ENCODE results near the gene CCDC126. TPM values are rescaled to one million over a fixed set of nuclear protein-coding genes. Genes with fewer than 3 reads are reported as not detected.
A peak's percentile ranks its signal among the peaks of the same experiment; 100 is the strongest.
"Not testable (repeated sequence)": the region's sequence is repeated elsewhere in the genome, so short reads cannot be mapped to it uniquely, and the experiment has no call there.

CCDC126 gene
- total RNA-seq, 2 experiments from 2014 or later: 5.2 to 5.7 TPM

DNA sequence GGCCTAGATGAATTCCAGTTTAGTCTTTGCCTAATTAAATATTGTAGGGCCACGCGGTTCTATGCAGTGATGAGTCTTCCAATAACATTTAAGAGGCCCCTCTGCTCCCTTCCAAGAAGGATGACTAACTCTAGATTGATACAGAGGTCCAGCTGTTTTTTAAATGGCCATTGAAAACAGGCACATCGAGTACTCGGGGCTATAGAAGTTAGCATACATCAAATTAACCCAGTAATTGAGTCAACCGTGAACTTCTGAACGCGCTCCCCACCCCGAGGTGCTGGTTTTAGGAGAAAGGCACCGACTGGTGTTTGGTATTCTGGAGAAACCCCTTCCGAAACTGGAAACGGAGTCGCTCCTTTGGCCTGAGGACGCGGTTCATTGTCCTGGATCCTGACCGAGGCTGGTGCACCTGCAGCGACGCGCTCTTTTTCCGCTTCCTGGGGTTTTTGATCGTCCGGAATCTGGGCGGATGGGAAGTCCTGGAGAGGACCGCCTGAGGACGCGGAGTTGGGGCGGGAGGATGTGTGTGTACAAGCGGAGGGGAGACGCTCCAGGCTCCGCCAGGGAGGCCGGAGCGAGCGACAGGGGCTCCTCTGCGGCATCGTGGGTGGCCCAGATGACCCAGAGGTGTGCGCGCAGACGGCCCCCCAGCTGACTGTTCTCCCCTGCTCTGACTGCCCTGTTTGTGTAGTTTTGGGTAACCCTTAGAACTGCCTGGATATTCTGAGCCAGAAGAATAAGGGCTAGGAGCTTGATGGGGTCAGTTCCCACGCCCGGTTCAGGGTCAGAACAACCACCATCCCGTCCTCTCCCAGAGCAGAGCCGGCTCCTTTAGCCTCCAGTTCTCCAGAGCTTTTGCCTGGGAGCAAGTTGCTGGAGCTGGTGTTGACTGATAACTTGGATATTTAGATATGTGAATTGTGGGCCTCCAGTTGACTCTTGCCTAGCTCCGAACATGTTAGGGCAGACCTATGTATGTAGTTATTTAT, 83.5 kb downstream of the CCDC126 start:
- intact Hi-C loops (cut with micrococcal nuclease): loop anchor here (1.0 to 10.0 kb wide), 3 partner anchors 85 to 894 kb away; partner anchors contain the start of genes NUP42 and PALS2
- Mint-ChIP-seq H3K36me3 (no peaks in the 10 kb centered on the region), H3K4me1 (ENCODE audit: low read depth) (peaks cover 11% of the 10 kb centered on the region), H3K27ac (peak overlapping the region; percentile 73), H3K4me3 (peak overlapping the region; percentile 84), H3K9me3 (no peaks in the 10 kb centered on the region), H3K27me3 (no peaks in the 10 kb centered on the region)
- ChIA-PET CTCF (interaction anchor here (0.9 to 3.2 kb wide), 9 partner anchors 10 to 134 kb away, joined by 3 to 18 read pairs (median 4); partner anchors contain the start of gene CCDC126), POLR2A (interaction anchor here (0.5 to 0.7 kb wide), 2 partner anchors 38 to 334 kb away, joined by 3 to 4 read pairs; no protein-coding TSS in a partner anchor)
- DNase-seq: peak; percentile 70

DNA sequence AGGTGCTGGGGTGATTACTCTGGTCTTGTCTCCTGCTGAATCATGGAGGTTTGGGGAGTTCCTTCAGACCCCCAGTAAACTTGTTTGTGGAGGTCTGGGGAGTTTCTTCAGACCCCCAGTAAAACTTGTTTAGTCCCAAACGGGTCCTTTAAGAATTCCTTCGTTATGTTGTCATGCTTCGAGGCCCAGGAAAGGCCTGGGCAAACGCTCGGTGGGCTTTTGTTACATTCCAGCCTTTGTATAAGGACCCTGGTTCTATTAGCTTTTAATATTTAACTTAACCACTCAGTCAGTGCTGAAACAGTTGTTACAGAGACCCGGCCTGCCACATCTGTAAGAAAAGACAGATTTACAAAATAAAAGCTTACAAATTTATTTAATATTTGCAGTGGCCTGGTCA, 86.9 kb downstream of the CCDC126 start:
- H3K9me3 Mint-ChIP-seq, POLR2A ChIA-PET, DNase-seq, H3K36me3 Mint-ChIP-seq, H3K27ac Mint-ChIP-seq, H3K27me3 Mint-ChIP-seq, H3K4me3 Mint-ChIP-seq: not testable (repeated sequence)
- peaks cover 11% of the 10 kb centered on the region for H3K4me1 Mint-ChIP-seq (ENCODE audit: low read depth)
- intact Hi-C loops (cut with micrococcal nuclease): loop anchor here (10.0 kb wide), 1 partner anchor 891 kb away; the partner anchor contains the start of gene PALS2
- CTCF ChIA-PET: interaction anchor here (1.1 to 1.9 kb wide), 2 partner anchors 11 to 13 kb away, joined by 5 to 11 read pairs; no protein-coding TSS in a partner anchor

DNA sequence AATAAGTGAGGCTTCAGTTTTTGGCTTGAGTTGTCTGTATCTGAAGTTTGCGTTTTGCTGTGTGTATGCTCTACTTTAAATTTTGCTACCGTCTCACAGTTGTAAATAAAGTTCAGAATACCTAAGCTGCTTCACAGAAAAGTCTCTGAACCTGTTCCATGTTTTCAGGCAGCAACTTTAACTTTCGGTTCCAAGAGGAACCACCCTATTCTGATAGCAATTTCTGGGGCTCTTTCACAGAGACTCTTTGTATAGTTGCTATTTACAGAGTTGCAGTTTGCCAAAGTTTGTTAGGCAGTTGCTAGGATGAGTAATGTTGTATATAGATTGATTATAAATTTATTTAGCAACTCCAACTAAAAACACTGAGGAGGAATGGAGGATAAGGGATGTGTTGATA, 88.5 kb downstream of the CCDC126 start:
- ChIA-PET CTCF (interaction anchor here (1.8 to 1.9 kb wide), 2 partner anchors 11 to 26 kb away, joined by 5 to 11 read pairs; no protein-coding TSS in a partner anchor), POLR2A (no interaction called here)
- peaks cover 5% of the 10 kb centered on the region for H3K4me1 Mint-ChIP-seq (ENCODE audit: low read depth)
- intact Hi-C loops (cut with micrococcal nuclease): loop anchor here (10.0 kb wide), 1 partner anchor 889 kb away; the partner anchor contains the start of gene PALS2
- no peak overlapping the region for H3K4me3 Mint-ChIP-seq
- no peak overlapping the region for H3K27ac Mint-ChIP-seq
- H3K9me3 Mint-ChIP-seq: no peaks in the 10 kb centered on the region
- no peaks in the 10 kb centered on the region for H3K27me3 Mint-ChIP-seq
- DNase-seq: no peak
- peaks cover 4% of the 10 kb centered on the region for H3K36me3 Mint-ChIP-seq

DNA sequence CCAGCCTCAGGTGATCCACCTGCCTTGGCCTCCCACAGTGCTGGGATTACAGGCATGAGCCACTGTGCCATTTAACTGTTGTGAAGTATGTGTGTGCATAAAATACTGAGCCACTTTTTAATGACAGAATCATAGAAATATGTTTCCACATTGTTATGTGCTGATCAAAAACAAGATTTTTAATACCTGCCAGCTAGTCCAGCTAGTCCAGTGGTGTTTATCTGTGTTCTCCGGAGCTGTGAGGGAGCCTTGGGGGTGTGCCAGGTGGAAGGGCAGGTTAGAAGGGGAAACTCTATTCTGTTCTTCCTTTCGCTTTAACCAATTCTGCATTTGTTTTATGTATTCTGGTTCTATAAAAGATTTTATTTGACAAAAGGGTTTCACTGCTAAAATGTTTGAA, 89.8 kb downstream of the CCDC126 start:
- Mint-ChIP-seq H3K4me3 (no peak overlapping the region), H3K36me3 (peaks cover 4% of the 10 kb centered on the region), H3K27me3 (no peaks in the 10 kb centered on the region), H3K9me3 (no peaks in the 10 kb centered on the region), H3K4me1 (ENCODE audit: low read depth) (peaks cover 2% of the 10 kb centered on the region), H3K27ac (no peak overlapping the region)
- ChIA-PET CTCF (interaction anchor here (1.0 to 1.3 kb wide), 2 partner anchors 25 to 257 kb away, joined by 3 to 4 read pairs; no protein-coding TSS in a partner anchor), POLR2A (no interaction called here)
- no peak for DNase-seq
- intact Hi-C loops (cut with micrococcal nuclease): loop anchor here (10.0 kb wide), 1 partner anchor 888 kb away; the partner anchor contains the start of gene PALS2

DNA sequence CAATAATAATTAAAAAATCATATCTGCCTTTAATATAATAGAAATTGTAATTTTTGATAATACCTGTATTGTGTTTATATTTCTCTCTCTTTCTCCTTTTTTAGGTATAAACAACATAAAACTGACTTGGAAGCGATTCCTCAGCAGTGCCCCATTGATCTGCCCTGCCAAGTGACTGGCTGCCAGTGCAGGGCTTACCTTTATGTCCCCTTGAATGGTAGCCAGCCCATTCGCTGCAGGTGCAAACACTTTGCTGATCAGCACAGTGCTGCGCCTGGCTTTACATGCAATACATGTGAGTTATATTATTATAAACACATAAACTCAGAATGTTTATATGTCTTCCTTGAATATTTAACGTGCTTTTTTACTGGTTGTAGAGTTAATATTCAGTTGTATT, 92.0 kb downstream of the CCDC126 start:
- intact Hi-C loops (cut with micrococcal nuclease): loop anchor here (10.0 kb wide), 1 partner anchor 886 kb away; the partner anchor contains the start of gene PALS2
- Mint-ChIP-seq H3K4me1 (ENCODE audit: low read depth) (peaks cover 2% of the 10 kb centered on the region), H3K36me3 (peaks cover 15% of the 10 kb centered on the region), H3K4me3 (no peak overlapping the region), H3K9me3 (no peaks in the 10 kb centered on the region), H3K27me3 (no peaks in the 10 kb centered on the region), H3K27ac (no peak overlapping the region)
- ChIA-PET POLR2A (no interaction called here), CTCF (interaction anchor here (2.1 kb wide), 1 partner anchor 8 kb away, joined by 7 read pairs; no protein-coding TSS in a partner anchor)
- DNase-seq: no peak

DNA sequence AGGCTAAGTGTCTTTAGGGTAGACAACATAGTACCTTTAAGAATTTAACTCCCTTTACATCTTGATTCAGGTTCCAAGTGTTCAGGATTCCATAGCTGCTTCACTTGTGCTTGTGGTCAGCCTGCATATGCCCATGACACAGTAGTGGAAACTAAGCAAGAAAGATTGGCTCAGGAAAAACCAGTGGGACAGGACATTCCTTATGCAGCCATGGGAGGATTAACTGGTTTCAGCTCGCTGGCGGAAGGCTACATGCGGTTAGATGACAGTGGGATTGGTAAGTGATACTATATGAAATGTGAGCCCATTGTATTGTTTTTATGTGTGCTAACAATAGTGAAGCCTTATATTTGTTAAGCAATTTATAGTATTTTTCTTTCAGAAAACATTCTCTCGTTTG, 94.1 kb downstream of the CCDC126 start:
- no peaks in the 10 kb centered on the region for H3K9me3 Mint-ChIP-seq
- no peak for DNase-seq
- ChIA-PET CTCF (interaction anchor here (1.2 to 1.9 kb wide), 2 partner anchors 18 to 145 kb away, joined by 3 to 4 read pairs; no protein-coding TSS in a partner anchor), POLR2A (no interaction called here)
- H3K4me1 Mint-ChIP-seq (ENCODE audit: low read depth): no peaks in the 10 kb centered on the region
- no peak overlapping the region for H3K27ac Mint-ChIP-seq
- no peaks in the 10 kb centered on the region for H3K27me3 Mint-ChIP-seq
- H3K36me3 Mint-ChIP-seq: peaks cover 17% of the 10 kb centered on the region
- no peak overlapping the region for H3K4me3 Mint-ChIP-seq
- intact Hi-C loops (cut with micrococcal nuclease): no loop called here

DNA sequence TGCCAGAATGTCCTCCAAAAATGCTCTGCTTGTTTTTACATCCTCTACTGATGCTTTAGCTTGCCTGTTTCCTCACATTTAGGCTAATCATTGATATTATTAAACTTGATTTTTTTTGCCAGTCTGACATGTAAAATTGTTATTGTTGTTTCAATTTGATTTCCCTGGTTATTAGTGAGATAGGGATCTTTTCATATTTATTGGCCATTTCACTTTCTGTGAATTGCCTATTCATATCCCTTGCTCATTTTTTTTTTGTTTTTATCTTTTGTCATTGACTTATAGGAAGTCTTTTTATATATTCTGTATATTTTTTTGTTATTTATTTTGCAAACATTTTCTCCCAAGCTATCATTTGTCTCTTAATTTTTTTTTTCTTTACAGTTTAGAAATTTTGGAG, 96.0 kb downstream of the CCDC126 start:
- no peak overlapping the region for H3K27ac Mint-ChIP-seq
- no peaks in the 10 kb centered on the region for H3K9me3 Mint-ChIP-seq
- no peaks in the 10 kb centered on the region for H3K4me1 Mint-ChIP-seq (ENCODE audit: low read depth)
- no peaks in the 10 kb centered on the region for H3K27me3 Mint-ChIP-seq
- no peak for DNase-seq
- intact Hi-C loops (cut with micrococcal nuclease): no loop called here
- CTCF ChIA-PET: interaction anchor here (1.0 to 1.9 kb wide), 3 partner anchors 13 to 147 kb away, joined by 3 to 4 read pairs (median 4); partner anchors contain the start of gene FAM221A
- no peak overlapping the region for H3K4me3 Mint-ChIP-seq
- POLR2A ChIA-PET: no interaction called here
- peaks cover 16% of the 10 kb centered on the region for H3K36me3 Mint-ChIP-seq

Other genes starting within 250 kb of the CCDC126 start
- under 1 TPM; 0.19 to 0.24 TPM for gene IGF2BP3, start 126.9 kb upstream of the CCDC126 start, total RNA-seq
- 10 to 100 TPM; 75.4 to 77.8 TPM for gene TRA2A, start 65.4 kb upstream of the CCDC126 start, total RNA-seq
- gene FAM221A, start 82.8 kb downstream of the CCDC126 start, total RNA-seq: 10 to 100 TPM in 1 of 2 experiments, 1 to 10 TPM in 1; 9.0 to 10.7 TPM
- gene STK31, start 112.8 kb downstream of the CCDC126 start, total RNA-seq: not detected

Data from activated CD4-positive, alpha-beta memory T cell treated with anti-CD3 and anti-CD28 coated beads for 36 hours (primary cell).